Lung microvascular endothelial cell (primary cell): ENCODE results near the gene KIF9. TPM values are rescaled to one million over a fixed set of nuclear protein-coding genes. Genes with fewer than 3 reads are reported as not detected.
"Not testable (repeated sequence)": the region's sequence is repeated elsewhere in the genome, so short reads cannot be mapped to it uniquely, and the experiment has no call there.

Experiments
- DNase-seq, 2 donors: peaks; one replicate each; pipeline versions ENCODE4 v3.0.0 to v3.0.0-alpha.2; 2010; ENCODE audit warnings: low read depth in 2 of 2
- total RNA-seq: library from RNA; depleted of rRNA; stranded (reverse); fragments of >200 nt; gene quantifications from 2 replicates; pipeline ENCODE4 v1.2.1, GENCODE V29; 2014

The KIF9 gene
- total RNA-seq, 1 donor from 2014 or later = 7.1 TPM

DNA sequence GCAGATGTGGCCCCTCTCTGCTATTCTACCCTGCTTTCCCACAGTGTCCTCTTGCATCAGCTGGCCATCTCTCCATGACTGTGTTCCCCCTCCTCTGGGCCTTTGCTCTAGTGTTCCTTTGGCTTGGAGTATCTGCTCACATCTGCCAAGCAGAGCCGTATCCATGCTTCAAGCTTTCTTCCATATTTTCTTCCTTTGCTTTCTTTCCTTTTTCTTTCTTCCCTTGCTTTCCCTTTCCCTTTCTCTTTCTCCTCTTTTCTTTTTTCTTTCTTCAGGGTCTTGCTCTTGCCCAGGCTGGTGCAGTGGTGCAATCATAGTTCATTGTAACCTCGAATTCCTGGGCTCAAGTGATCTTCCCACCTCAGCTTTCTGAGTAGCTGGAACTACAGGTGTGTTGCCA is 12.7 kb upstream of the KIF9 start:
- no peak for DNase-seq

DNA sequence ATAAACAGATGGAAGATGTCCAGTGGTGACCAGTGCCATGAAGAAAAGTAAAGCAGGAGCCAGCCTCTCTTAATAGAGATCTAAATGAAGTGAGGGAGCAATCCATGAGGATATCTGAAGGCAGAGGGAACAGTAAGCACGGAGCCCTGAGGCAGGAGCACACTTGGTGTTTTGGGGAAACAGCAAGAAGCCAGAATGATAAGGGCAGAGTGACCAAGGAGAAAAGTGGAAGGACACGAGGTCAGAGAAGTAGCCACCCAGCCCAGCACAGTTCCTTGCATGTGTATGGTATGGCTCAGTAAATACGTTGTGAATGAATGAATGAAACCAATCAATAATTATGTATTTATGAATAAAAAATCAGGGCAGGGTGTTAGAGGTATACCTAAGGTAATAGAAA is 11.8 kb upstream of the KIF9 start:
- no peak for DNase-seq

DNA sequence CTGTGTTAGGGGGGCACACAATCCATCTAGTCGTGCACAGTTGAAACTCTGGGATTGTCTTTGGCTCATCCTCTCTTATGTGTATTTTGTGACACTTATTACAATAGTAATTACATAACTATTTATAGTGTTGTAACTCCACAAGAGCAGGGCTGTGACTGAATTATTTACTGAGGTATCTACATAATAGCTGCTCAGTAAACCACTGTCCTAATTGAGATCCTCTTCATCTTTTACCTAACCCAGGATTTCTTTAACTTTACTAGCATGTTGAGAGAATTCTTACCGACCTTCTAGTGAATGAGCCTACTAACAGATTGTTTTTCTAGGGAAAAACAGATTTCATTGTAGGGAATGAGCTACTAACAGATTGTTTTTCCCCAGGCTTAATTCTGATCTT is 11.2 kb upstream of the KIF9 start:
- DNase-seq = no peak

DNA sequence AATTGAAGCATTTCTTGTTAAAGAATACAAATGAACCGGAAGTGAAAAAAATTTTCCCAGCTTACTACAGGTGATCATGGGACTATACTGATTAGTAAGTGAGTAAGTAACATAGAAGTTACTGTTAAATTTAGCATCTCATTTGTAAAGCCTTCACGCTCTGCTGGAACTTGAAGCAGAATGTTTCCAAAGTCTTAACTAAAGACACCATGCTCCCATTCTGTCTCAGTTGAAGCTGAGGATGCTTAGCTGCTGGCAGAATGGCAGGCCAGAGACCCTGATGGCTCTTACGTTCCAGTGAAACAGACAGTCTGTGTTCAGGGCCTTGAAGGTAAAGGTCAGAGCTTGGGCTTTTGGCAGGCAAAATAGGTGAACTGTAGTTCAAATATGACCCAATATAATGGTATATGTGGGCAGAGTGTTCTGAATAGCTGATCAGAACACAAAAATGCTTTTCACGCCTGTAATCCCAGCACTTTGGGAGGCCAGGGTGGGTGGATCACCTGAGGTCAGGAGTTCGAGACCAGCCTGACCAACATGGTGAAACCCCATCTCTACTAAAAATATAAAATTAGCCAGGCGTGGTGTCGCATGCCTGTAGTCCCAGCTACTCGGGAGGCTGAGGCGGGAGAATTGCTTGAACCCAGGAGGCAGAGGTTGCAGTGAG is 9.3 kb upstream of the KIF9 start:
- DNase-seq = not testable (repeated sequence)

DNA sequence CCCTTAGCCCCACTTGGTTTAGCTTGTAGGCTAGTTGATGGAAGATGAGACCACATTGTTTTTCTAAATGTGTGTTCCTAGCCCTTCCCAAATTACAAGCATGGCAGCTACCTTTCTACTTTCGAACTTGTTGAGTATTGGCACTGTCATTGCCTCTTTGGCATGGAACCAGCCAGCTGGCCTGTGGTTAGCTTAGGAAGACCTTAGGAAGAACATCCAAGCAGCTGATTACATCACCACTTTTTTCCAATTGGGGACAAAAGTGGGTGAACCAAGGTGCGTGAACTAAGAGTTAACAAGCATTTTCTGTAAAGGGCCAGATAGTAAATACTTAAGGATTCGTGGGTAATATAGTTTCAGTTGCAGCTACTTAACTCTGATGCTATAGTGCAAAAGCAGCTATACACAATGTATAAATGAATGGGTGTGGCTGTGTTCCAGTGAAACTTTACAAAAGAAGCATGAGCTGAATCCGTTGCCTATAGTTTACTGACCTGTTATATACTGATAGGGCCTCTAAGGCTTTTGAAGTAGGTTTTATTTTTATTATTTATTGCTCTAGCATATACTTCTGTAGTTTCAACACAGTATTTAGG is 8.7 kb upstream of the KIF9 start:
- DNase-seq = no peak

DNA sequence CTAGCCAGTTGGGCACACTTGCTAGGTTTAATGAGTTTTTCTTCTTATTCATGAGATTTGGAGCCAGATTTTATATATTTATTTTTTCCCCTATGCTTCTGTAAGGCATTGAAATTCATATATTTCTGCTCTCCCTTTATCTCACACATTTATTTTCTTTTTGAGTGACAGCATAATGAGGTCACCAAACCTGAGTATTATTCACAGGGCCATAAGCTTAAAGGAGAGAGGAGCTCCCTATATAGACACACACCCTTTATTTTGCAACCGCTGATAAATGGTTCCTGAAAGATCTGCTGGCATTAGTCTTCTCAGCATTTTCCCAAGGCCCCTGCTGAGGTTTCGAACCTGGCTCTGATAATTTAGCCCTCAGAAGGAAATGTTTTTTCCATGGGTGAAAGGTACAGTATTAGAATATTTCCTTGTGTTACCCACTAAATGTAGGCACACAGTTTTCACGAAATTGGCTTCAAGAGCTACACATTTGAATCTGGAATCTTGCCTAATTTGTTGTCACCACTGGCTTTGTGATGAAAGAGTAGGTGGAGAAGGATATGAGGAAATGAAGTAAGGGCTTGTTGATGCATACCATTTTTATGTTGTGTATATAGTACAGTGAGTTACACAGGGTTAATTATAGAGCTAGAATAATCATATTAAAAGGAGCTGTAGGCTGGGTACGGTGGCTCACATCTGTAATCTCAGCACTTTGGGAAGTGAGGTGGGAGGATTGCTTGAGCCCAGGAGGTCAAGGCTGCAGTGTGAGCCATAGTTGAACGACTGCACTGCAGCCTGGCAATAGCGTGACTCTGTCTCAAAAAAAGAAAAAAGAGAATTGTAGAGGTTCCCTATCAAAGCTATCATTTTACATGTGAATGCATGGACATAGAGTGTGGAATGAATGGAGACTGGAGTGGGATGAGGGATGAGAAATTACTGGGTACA is 6.6 kb upstream of the KIF9 start:
- no peak for DNase-seq

DNA sequence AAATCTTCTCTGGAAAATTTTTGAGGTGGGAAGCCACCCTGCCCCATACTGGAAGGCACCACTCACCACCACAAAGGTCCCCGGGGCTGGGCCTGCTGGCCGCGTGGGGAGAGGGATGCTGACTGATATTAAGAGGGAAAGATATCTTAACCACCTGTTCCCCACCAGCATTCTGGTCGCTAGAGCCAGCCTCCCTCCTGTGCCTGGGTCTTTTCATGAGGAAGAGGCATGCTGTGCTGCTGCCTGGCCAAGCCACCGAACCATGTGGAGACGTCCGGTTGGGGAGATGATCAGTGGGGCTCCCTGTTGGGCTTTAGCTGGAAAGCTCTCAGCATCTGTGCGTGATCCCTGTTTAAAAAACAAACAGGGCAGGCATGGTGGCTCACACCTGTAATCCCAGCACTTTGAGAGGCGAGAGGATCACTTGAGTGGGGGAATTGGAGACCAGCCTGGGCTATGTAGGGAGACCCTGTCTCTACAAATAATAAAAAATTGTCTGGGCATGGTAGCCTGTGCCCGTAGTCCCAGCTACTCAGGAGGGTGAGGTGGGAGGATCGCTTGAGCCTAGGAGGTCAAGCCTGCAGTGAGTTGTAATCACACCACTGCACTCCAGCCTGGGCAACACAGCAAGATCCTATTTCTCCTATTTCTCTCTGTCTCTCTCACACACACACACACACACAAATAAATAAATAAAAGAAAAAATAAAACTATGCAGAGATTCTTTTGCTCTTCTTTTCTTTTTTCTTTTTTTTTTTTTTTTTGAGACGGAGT is 1.2 kb upstream of the KIF9 start:
- peak; percentile 19 to 23 for DNase-seq

DNA sequence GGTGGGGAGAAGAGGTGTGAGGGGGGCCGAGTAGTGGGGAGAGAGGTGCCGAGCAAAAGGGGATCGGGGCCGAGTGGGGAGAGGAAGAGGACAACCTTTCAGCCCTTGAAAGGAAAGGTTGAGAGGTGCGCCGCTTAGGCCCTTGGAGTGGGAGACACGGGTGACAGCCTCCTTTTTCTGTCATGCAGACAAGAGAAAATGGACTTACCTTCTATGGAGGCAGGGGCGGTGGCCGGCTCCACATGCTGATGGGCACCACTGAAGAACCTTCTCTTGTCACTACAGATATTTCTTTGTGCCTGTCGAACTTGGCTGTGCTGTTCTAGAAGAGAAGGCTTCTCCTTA is 566 bp upstream of the KIF9 start:
- peak; percentile 26 to 28 for DNase-seq

DNA sequence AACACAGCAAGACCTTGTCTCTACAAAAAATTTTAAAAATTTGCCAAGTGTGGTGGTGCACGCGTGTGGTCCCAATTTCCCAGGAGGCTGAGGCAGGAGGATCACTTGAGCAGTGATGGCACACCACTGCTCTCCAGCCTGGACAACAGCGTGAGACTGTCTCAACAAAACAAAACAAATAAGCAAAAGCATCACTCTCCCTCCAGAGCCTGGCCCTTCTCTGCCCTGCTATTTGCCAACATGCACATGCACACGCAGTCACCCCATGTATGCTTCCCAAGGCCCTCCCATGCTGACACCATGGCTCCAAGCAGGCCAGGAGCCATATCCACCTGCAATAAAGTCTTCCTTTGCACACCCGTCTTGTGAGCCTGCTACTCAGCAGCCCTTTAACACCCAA is 2.1 kb downstream of the KIF9 start:
- no peak for DNase-seq

DNA sequence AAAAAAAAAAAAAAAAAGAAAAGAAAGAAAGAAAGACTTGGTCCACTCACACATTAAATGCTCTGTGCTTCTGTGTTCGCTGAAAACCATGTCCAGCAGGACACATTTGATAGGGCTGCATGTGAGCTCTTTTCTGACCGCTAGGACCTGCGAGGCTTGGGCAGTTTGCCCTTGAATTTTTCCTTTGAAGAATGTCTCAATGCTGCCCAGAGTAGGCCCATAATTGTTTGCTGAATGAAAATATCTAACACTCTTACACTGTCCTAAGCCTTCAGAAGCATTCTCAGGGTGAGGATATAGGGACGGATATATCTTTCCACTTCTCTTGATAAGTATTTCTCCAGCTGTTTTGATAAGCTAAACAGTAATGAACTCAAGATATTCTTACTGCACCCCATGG is 6.0 kb downstream of the KIF9 start:
- no peak for DNase-seq

DNA sequence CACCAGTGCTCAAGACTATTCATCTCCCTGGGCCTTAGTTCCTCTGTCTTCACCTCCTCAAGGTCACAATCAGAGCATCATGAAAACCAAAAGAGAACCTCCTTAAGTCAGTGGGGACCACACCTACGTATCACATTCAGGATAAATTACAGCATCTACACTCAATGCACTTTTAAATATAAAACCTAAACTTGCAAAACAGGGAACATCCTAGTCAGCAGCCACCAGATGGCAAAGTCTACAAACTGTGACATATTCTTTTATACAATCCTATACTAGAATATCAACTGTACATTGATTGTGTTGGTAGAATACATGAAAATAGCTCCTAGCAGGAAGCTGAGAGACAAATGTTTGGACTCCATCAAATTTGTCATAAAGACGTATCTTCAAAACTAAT is 7.9 kb downstream of the KIF9 start:
- no peak for DNase-seq

DNA sequence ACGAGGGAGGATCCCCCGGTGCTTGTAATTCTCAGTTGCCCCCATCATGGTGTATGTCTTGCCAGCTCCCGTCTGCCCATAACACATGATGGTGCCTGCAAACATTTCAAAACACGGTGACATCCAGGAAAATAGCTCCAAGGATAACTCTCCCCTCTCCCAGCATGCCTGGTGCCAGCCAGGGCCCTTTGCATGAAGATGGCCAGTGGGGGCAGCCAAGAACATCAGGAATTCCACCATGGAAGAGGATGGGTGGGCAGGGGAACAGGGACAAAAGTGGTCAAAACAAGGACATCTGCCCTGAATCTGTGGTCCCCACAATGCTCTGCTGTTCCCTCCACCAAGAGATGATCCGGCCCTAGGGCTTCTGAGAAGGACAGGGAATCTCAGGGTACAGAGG is 9.0 kb downstream of the KIF9 start:
- DNase-seq = no peak

DNA sequence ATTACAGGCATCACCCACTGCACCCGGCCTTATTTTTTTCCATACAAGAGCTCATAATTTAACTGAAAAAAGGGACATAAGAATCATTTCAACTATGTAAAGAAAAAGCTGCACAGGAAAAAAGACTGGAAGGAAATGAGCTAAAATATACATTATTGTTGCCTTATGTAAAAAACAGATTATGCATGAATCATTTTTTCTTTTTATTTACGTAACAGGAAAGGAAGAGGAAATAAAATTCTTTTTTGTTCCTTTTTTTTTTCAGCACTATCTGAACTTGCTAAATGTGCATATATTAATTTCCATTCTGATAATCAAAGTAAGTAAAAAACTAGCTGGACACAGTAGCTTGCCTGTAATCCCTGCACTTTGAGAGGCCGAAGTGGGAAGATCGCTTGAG is 12.1 kb downstream of the KIF9 start:
- DNase-seq = no peak

DNA sequence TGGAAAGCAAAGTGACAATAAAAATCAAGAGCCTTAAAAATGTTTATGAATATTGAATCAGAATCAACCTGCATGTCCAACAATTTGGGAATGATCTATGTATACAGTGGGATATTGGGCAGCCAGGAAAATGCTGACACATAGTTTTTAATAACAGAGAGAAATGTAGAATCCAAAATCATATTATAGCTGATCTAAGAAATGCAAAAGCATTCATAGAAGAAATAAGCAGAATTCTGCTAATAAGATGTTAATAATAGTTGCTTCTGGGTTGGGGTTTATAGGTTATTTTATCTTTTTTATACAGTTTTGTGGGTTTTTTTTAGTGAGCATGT is 15.1 kb downstream of the KIF9 start:
- DNase-seq = no peak

DNA sequence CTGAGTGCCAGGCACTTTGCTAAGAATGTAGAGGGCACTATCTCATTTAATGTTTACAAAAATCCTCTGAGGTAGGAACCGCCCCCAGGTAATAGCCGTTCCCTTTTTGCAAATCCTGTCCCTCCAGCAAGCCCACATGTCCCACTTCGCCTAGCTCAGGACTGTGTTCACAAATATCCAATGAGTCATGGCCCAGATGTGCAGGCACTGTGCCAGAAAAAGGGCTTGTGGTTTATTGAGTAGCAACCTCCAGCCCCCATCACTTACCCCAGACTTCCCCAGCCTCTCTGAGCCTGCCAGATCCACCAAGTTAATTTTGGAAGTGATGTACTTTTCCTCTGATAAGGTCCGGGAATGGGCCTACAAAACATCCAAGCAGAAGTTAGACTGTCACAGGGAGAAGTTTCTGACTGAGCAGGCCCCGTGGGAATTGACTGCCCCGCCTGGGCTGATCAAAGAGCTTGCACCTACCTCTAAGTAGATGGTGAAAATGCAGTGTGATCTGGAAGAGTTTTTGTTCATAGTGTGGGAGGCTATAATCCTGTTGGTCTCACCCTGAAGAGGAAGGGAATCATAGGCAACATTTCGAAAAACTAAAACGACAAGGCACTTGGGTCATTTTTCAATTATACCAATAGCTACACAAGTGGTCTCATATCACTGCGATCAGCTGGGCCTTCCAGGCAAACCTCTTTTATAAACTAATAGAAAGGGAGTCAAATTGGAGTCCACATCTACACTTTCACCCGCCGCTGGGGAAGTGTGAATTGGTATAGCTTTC is 15.7 kb downstream of the KIF9 start:
- DNase-seq = peak; percentile 81 to 93

DNA sequence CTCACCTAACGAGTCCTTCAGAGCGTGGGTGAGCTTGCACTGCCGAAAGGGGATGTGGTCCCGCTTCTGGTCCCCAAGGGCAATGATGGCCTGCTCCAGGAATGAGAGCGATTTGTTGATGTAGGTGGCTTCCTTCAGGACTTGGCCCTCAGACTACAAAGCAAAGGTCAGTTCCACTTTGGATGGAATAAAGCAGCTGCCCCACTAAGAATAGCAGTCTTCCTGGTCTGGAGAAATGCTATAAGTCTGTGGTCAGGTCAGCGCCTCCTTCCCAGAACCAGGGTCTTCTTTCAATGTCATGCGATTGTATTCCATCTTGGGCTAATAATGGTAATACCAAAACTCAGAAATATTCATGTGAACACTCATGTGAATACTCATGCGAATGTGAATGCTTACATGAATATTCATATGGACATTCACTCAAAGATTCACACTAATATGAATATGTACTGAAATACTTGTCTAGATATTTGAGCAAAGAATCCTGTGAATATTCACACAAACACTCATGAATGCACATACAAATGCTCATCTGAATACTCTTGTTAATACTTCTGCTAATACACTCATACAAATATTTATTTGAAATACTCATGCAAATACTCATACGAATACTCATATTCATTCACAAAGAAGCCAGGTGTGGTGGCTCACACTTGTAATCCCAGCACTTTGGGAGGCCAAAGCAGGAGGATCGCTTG is 16.7 kb downstream of the KIF9 start:
- DNase-seq = no peak

DNA sequence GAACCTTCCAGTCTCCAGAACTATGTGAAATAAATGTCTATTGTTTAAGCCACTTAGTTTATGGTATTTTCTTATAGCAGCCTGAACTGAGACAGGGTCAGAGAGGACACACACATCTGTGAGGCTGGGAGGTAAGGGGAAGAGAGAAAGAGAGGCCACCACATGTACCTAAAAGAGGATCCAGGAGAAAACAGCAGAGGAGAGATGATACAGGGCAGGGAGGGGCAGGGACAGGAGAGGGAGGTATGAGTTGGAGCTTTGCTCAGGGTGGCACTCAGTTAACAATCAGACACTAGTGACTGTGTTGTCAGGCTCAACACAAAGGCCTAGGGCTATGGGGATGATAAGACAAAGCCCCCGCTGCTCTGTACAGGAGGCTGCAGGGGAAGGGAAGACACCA is 17.6 kb downstream of the KIF9 start:
- DNase-seq = no peak

DNA sequence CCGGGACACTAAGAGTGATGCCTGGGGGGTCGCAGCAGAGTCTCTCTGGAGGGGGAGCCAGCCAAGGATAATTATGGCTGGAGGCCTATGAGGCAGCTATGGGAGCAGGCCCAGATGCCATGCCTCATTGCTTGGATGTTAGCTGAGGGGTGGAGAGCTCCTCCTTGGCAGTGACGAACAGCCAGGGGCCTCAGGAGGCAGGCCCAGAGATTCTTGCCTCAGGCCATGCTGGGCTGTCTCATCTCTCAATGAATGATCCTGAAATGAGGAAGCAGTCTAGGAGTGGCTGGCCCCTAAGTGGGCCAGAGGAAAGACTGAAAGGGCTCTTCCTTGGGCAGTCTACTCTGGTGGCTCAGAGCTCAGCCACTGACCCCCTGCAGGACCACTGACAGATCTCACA is 21.3 kb downstream of the KIF9 start:
- no peak for DNase-seq

DNA sequence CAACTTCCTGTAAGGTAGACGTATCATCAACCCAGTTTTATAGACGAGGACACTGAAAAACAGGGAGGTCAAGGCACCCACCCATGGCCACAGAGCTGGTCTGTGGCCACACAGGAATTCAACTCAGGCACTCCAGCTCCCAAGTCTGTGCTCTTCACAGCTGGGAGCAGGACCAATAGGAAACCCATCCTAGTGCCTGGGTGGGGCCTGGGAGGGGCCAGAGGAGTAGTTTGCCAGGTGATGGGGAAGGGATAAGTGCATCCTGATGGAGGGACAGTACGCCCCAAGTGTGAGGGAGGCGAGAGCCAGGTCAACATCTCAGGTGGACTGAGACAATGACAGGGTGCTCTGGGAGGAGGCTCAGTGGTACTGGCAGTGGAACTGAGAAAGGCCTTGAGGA is 22.0 kb downstream of the KIF9 start:
- no peak for DNase-seq

DNA sequence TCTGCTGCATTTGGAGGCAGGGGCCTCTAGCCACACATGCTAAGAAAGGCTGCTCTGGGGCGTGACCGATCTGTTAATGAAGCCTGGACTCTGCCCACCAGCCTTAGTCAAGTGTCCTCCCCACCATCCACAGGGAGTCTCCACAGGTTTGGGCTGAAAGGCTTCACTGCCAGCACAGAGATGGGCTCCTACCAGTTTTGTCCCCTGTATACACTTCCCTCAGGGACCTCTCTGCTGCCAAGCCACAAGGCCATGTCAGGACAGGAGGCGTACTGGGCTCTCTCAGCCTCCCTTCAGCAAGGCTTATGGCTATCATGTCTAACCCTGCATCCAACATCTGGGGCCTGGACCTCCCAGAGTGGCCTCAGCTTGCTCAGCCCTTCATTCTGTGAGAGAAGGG is 23.5 kb downstream of the KIF9 start:
- DNase-seq = no peak

DNA sequence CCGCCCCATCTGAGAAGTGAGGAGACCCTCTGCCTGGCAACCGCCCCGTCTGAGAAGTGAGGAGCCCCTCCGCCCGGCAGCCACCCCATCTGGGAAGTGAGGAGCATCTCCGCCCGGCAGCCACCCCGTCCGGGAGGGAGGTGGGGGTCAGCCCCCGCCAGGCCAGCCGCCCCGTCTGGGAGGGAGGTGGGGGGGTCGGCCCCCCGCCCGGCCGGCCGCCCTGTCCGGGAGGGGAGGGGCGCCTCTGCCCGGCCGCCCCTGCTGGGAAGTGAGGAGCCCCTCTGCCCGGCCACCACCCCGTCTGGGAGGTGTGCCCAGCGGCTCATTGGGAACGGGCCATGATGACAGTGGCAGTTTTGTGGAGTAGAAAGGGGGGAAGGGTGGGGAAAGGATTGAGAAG is 26.3 kb downstream of the KIF9 start:
- not testable (repeated sequence) for DNase-seq
